ENCODE results near the gene SLC22A3. TPM values are rescaled to one million over a fixed set of nuclear protein-coding genes. Genes with fewer than 3 reads are reported as not detected.
A peak's percentile ranks its signal among the peaks of the same experiment; 100 is the strongest.

The SLC22A3 gene
- total RNA-seq, 4 donors from 2014 or later: 16.1 to 39.2 (median 28.1) TPM

DNA sequence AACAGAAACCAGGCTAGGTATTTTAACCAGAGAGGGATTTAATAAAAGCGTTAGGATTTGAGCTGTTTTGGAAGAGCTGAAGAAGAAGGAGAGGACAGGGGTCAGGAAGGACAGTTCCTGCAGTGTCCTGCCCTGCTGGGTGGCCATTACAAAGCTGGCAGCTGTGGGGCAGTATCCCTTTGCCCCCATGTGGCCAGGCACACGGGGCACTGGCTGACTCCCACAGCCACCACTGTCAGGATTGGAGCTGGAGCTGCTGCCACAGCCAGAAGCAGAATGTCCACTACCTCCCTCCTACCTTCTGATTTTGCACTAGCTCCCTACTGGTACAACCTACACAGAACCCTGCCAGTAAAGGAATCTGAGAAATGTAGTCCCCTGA is 46.5 kb downstream of the SLC22A3 start:
- H3K4me3 ChIP-seq: no peak overlapping the region
- intact Hi-C loops (cut with DNase I; ENCODE audit: low total_unique reads): no loop called here
- no peak for DNase-seq
- no peaks in the 10 kb centered on the region for H3K27me3 ChIP-seq
- H3K27ac ChIP-seq: peak overlapping the region; percentile 47 to 60
- TF ChIP-seq, protein P1, sequence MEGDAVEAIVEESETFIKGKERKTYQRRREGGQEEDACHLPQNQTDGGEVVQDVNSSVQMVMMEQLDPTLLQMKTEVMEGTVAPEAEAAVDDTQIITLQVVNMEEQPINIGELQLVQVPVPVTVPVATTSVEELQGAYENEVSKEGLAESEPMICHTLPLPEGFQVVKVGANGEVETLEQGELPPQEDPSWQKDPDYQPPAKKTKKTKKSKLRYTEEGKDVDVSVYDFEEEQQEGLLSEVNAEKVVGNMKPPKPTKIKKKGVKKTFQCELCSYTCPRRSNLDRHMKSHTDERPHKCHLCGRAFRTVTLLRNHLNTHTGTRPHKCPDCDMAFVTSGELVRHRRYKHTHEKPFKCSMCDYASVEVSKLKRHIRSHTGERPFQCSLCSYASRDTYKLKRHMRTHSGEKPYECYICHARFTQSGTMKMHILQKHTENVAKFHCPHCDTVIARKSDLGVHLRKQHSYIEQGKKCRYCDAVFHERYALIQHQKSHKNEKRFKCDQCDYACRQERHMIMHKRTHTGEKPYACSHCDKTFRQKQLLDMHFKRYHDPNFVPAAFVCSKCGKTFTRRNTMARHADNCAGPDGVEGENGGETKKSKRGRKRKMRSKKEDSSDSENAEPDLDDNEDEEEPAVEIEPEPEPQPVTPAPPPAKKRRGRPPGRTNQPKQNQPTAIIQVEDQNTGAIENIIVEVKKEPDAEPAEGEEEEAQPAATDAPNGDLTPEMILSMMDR (IDR thresholded peaks at IDR 0.05): no peak
- no peak for TF ChIP-seq POLR2A (IDR thresholded peaks at IDR 0.05)
- no peaks in the 10 kb centered on the region for H3K36me3 ChIP-seq
- no peaks in the 10 kb centered on the region for H3K9me3 ChIP-seq
- H3K4me1 ChIP-seq: peaks cover 7% of the 10 kb centered on the region in 2 donors

- peaks cover 7% of the 10 kb centered on the region in 2 donors for H3K4me1 ChIP-seq
- DNase-seq: no peak
- peak overlapping the region; percentile 47 to 60 for H3K27ac ChIP-seq
- intact Hi-C loops (cut with DNase I; ENCODE audit: low total_unique reads): no loop called here
- no peaks in the 10 kb centered on the region for H3K27me3 ChIP-seq
- H3K4me3 ChIP-seq: no peak overlapping the region
- H3K36me3 ChIP-seq: no peaks in the 10 kb centered on the region
- no peaks in the 10 kb centered on the region for H3K9me3 ChIP-seq
- TF ChIP-seq POLR2A (IDR thresholded peaks at IDR 0.05): no peak
- TF ChIP-seq, protein P1 (IDR thresholded peaks at IDR 0.05): no peak
Measured at GRCh38 chr6:160395187-160395586, 47.0 kb downstream of the SLC22A3 start.

GRCh38 chr6:160396292-160396691 is 48.1 kb downstream of the SLC22A3 start:
- Histone ChIP-seq H3K27me3 (no peaks in the 10 kb centered on the region), H3K27ac (peak overlapping the region; percentile 27 to 60), H3K4me1 (peaks cover 7% of the 10 kb centered on the region in 2 donors), H3K4me3 (no peak overlapping the region), H3K36me3 (no peaks in the 10 kb centered on the region), H3K9me3 (no peaks in the 10 kb centered on the region)
- DNase-seq: no peak
- TF ChIP-seq POLR2A (IDR thresholded peaks at IDR 0.05): no peak
- TF ChIP-seq, protein P1 (IDR thresholded peaks at IDR 0.05): no peak
- intact Hi-C loops (cut with DNase I; ENCODE audit: low total_unique reads): no loop called here

DNA sequence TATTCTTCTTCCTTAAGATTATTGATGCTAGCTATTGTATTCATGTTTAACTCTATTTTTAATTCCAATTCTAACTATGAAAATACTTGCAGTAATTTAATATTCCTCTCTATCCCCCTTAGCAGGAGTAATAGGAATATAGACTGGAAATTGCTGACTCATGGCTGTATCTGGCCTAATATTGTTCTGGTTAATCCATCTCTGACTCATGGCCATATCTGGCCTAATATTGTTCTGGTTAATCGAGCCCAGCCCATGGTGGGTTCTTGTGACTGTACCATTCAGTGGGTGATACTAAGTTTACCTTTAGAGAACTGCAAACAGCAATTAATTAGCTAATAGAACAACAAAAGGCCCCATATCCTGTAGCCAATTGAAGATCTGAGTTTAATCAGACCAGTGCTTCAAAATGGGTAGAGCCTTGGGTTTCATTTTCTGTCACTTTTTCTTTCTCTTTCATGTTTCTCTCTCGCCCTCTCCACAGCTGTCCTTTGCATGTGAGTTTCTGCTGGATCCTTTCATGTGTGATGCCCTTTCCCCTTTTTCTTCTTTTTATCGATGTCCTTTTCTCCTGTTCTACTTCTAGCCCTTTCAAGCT is 50.6 kb downstream of the SLC22A3 start:
- H3K36me3 ChIP-seq: no peaks in the 10 kb centered on the region
- H3K4me1 ChIP-seq: peaks cover 7% of the 10 kb centered on the region in 2 donors
- H3K27me3 ChIP-seq: no peaks in the 10 kb centered on the region
- DNase-seq: no peak
- no peak overlapping the region for H3K27ac ChIP-seq
- no peak for TF ChIP-seq POLR2A (IDR thresholded peaks at IDR 0.05)
- TF ChIP-seq, protein P1 (IDR thresholded peaks at IDR 0.05): no peak
- intact Hi-C loops (cut with DNase I; ENCODE audit: low total_unique reads): no loop called here
- H3K9me3 ChIP-seq: no peaks in the 10 kb centered on the region
- H3K4me3 ChIP-seq: no peak overlapping the region

DNA sequence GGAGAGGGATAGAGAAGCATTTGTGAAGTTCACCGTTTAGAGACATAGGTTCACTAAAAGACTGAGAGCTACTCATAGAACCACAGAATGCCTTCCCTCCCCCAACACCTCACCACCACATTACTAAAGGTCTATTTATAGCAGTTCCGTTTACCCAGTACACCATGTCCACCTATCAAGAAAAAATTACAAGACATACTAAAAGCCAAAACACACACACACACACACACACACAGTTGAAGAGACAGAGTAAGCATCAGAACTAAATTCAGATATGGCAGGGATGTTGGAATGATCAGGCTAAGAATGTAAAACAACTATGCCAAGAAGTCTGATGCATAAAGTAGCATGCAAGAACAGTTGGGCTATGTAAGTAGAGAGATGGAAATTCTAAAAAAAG is 52.3 kb downstream of the SLC22A3 start:
- Histone ChIP-seq H3K27ac (no peak overlapping the region), H3K4me1 (no peaks in the 10 kb centered on the region), H3K9me3 (no peaks in the 10 kb centered on the region), H3K27me3 (no peaks in the 10 kb centered on the region), H3K4me3 (no peak overlapping the region), H3K36me3 (no peaks in the 10 kb centered on the region)
- intact Hi-C loops (cut with DNase I; ENCODE audit: low total_unique reads): no loop called here
- TF ChIP-seq, protein P1 (IDR thresholded peaks at IDR 0.05): no peak
- no peak for TF ChIP-seq POLR2A (IDR thresholded peaks at IDR 0.05)
- no peak for DNase-seq

All from uterus (tissue), 4 donors.